Left lobe of liver (tissue), 2 donors: ENCODE results near the gene TIGD7. TPM values are rescaled to one million over a fixed set of nuclear protein-coding genes. Genes with fewer than 3 reads are reported as not detected.

Source experiments
- ATAC-seq: fragments of 200-7000 bp; cut with Tn5 transposase; one replicate; pipeline ENCODE4 v1.9.1; 2020; ENCODE audit warnings: mild to moderate bottlenecking, moderate library complexity
- DNase-seq: peaks from one replicate; pipeline ENCODE4 v3.0.0-alpha.2; 2020; ENCODE audit warnings: low spot score
- total RNA-seq: library from RNA; stranded (reverse); gene quantifications from one replicate; pipeline ENCODE4 v1.2.1, GENCODE V29; 2021
- donor health status: DM: no; HTN: no; CAD: no; lungs with moderate emphysema.
- donor health status: DM: no; HTN: yes; CAD: no.

TIGD7 gene, protein sequence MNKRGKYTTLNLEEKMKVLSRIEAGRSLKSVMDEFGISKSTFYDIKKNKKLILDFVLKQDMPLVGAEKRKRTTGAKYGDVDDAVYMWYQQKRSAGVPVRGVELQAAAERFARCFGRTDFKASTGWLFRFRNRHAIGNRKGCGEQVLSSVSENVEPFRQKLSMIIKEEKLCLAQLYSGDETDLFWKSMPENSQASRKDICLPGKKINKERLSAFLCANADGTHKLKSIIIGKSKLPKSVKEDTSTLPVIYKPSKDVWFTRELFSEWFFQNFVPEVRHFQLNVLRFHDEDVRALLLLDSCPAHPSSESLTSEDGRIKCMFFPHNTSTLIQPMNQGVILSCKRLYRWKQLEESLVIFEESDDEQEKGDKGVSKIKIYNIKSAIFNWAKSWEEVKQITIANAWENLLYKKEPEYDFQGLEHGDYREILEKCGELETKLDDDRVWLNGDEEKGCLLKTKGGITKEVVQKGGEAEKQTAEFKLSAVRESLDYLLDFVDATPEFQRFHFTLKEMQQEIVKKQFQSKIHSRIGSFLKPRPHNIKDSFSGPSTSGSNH
- total RNA-seq: 1.6 TPM

DNA sequence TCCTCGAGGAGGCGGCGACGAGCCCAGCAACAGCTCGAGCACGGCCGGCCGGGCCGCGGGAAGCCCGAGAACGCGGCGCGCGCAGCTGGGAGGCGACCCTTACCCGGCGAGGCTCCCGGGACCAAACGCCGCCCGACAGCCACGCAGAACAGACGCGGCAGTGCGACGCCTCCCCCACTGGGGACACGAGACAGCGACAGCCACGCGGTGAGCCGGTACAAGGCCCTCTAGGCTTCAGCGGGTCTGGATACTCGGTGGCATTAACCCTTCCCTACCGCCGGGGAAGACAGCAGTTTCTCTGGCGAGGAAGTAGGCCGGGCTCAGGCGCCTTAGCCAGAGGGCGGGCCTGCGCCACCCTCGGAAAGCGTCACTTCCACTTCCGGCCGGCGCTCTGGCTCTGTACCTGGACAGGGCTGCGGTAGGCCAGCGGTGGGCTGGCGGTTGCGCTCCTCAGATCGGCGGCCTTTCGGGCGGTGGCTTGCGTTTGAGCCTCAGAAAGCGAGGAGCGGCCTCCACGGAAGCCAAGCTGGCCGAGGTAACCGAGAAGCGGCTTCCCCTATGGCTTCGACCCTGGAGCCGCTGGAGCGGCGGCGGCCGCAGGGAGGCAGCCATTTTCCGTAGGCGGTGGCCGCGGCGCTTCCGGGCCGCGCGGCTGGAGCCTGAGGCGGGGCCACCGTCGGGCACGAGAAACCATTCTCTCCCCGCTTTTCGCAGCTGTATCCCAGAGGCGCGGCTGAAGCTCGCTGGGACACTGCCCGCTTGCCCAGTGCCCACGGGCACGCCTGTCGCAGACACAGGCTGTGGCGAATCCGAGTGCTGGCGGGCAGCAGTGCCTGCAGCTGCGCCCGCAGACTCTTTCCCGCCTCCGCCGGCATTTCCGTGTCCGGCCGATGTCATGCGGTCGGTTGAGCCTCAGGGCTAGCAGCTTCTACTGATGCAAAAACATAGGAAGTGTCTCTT is at the start of gene TIGD7, which contains the start of gene ZNF75A:
TIGD7 (minus strand) TSS at position 322 of the 960 bp plus-strand sequence. CDS start 4,816 bp downstream, outside the sequence.
ZNF75A (plus strand) TSS at position 389 of the 960 bp plus-strand sequence. CDS start 2,932 bp downstream, outside the sequence.
- peak; percentile 99 for ATAC-seq
- peak; percentile 89 for DNase-seq

DNA sequence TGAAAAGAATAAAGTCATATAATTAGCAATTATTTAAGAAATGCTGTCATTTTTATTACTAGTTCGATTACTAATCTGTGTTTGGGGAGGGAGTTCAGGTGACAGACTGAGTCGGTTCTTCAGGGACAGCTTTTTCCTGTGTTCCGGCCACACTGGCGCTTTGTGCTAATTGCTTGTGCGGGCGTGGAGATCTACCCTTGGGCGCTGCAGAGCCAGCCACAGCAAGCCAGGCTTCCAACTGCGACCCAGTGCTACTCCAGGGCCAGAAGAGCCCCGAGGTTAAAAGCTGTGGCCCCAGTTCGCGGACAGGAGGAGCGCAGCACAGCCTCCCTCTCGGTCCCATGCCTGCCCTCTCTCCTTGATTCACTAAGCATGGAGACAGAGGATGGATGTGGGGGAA is 43.9 kb upstream of the TIGD7 start:
- DNase-seq (no peak), ATAC-seq (no peak)

DNA sequence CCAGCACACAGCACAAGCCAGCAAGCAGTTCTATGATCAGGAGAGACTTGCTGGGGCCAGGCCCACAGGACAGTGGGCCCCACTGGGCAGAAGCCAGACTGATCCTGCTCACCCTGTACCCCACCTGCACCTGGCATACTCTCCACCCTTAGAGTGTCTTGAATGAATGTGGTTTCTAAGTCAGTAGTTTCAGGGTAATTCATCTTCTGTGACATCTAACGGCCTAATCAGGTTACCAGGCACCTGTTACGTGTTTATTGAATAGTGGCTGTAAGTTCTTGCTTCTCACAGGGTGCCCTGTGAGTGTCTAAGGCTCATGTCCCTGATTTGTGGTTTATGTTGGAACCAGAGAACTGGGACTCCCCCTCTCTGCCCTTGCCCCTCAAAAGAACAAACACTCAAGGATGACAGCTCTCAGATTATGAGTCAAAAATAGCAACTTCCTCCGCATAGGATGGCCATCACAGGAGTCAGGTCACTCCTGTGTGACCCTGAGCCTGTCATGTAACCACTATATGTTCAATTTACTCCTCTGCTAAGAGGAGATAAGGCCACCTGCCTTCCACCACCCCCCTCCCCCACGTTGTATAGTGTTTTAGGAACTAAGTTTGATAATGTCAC is 43.4 kb upstream of the TIGD7 start:
- ATAC-seq (no peak), DNase-seq (no peak)

DNA sequence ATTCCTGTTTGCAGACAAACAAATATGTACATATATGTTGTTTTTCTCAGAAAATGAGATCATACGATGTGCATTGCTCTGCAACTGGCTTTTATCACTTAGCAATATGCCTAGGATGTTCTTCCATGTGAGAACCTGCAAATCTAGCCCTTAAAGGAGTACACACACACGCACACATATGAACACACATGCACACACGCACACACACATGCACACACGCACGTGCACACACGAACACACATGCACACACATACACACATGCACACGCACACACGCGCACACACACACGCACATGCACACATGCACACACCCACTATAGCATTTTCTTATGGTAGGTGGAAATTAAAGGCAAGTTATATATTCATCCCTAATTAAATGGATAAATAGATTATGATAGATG is 42.4 kb upstream of the TIGD7 start:
- DNase-seq (no peak), ATAC-seq (no peak)

DNA sequence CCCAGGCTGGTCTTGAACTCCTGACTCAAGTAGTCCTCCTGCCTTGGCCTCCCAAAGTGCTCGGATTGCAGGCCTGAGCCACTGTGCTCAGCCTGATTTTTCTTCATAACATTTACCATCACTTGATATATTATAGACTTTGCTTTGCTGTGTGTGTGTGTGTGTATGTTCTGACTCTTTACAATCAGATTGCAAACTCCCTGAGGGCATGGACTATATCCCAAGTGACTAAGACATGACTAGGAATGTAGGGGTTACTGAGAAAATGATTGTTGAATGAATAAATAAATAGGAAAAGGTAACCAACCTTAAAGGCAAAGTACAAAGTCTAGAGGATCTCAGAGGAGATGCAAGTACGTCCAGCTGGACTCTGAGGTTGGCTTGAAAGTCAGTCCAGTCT is 40.8 kb upstream of the TIGD7 start:
- DNase-seq: no peak
- no peak for ATAC-seq

DNA sequence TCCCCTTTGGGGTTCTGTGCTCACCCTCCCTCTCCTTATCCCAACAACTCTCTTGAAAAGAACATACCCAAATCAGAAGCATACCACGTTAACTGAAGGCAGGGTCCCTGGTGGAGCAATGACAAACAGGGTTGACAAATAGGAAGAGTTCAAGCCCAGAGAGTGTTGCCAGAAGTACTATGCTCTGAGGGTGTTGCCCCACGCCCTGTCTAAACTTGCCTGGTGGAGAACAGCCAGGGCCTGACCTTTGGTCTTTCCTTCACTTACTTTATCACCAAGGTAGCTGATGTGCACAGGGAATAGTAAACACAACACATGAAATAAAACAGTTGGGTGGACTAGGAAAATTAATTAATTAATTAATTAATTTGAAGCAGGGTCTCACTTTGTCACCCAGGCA is 23.4 kb upstream of the TIGD7 start:
- ATAC-seq (peak; percentile 69), DNase-seq (peak; percentile 45)

DNA sequence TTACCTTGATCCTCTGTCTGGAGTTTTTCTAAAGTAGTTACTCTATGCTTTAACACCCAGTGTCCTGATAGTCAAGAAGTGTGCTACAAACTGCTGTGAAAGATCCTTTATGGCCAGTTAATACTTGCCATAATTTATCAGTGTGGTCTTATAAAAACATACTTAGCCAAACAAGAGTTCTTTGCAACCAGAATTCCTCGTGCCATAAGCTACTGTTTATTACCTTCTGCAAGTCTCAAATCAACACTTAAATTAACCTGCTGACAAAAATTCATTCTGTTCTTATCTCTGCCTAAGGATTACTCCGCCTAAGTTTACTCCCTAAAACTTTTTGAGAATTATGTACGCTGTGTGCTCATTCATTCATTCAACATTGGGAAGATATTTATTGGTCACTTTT is 22.9 kb upstream of the TIGD7 start:
- DNase-seq: no peak
- no peak for ATAC-seq

DNA sequence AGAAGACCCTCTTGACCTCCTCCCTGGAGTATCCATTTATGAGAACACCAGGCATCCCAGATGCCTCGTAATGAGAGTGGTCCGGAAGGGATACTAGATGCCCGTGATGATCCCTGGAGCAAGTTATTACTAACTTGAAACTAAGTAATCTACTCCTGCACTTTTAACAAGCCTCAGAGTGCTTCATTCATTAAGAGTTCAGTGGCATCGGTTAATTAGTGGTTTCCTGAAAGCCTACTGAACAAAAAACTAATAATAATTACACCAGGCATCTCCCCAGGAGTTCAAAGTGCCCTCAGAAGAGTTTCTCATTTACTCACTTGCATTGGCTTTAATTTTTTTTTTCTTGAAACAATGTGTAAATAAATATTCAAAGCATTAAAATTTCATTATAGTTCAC is 22.3 kb upstream of the TIGD7 start:
- ATAC-seq (no peak), DNase-seq (no peak)

DNA sequence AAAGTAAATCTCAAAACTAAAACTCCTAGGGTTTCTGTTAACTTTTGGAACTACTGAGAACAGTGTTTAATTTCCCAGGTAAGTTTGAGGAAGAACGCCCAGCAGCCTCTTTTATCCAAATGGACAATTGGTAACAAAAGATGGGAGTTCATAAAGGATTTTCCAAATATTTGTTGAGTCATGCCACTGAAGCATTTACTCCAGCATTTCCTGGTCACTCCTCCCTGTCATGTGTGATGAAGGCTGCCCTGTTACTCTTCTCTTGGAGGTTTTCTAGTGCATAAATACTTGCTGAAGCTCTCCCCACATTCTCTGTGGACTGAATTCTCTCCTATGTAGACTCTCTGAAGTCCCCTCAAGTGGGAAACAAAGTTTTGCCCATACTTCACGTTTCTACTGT is 16.6 kb upstream of the TIGD7 start:
- ATAC-seq: no peak

DNA sequence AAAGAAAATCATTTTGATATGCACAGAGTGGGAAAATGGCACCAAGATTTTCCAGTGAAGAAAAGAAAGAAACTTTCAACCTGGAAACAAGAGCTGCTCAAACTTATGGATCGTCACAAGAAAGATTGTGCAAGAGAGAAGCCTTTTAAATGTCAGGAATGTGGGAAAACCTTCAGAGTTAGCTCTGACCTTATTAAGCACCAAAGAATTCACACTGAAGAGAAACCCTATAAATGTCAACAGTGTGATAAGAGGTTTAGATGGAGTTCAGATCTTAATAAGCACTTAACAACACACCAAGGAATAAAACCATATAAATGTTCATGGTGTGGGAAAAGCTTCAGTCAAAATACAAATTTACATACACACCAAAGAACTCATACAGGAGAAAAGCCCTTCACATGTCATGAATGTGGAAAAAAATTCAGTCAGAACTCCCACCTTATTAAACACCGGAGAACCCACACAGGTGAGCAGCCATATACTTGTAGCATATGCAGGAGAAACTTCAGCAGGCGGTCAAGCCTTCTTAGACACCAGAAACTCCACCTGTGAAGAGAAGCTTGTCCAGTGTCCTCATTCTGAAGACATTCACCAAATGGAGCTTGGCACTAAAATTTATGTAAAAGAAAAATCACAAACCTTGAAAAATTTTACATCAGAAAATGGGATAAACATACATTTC is 12.2 kb upstream of the TIGD7 start:
- DNase-seq (no peak), ATAC-seq (no peak)

More for the DNA sequence above, 16.6 kb upstream of the TIGD7 start:
- no peak for DNase-seq

DNA sequence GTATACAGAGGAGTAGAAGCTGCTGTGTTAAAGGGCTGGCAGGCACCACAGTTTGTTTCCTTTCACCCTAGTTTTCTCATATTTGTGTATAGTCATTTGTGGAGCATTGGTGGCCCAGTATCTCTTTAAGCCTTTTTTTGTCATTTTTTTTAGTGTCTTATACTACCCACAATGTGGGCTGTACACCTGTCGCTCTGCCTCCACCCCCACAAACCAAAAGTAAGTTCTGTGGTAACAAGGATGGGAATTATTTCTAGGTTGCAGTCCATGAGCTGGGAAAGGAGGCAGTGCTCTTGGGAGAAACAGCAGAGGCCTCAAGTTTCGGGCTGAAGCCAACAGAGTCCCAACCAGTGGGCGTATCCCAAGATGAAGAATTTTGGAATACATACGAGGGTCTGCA is 6.3 kb upstream of the TIGD7 start:
- ATAC-seq (no peak), DNase-seq (no peak)

DNA sequence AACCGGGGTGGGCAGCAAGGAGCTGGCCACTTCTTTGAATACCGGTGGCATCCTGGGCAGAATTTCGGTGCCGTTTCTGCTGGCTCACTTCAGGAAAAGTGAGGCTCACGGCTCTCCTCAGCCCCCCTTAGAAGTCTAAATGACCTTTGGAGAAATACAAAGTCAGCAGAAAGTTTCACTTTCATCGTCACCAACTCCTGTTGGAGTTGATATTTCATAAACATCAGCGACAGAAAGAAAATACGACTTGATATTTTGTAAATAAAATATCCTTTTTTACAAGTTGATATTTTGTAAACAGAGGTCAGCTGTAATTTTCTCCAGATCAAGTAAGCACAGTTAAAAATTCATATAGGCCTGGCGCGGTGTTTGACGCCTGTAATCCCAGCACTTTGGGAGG is 848 bp upstream of the TIGD7 start:
- ATAC-seq (no peak), DNase-seq (no peak)

DNA sequence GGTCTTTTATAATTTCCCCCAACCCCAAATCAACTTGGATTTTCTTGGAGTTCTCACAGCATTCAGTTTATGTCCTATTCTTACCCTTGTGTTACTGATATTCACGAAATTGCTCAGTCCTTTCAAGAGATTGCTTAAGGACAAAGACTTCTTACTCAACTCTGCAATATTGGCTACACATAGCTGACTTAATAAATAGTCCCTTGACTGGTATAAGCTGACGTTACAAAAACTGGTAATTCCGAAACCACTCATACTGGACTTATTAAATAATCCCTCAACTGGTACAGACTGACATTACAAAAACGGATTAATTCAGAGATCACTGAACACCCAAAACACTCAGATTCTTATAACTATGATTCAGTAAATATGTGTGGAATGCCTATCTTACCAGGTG is 860 bp downstream of the TIGD7 start:
- ATAC-seq: no peak
- DNase-seq: no peak

DNA sequence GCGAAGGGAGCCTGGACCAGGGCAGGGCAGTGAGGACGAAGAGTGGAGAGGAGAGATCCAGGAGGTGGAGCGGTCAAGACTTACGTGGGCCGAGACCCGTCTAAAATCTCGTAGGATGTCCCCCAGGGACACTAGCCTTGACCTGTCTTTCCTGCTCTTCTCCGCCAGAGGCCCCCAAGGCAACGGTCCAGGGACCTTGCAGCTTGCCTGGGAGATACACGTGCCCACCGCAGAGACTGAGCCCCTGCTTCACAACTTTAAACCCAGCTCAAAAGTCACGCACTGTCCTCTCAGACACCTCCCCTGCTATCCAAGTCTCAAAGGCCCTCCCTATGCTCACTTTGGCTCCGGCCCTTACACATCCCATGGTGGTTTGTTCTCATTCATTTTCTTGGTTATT is 9.4 kb downstream of the TIGD7 start:
- no peak for ATAC-seq

DNA sequence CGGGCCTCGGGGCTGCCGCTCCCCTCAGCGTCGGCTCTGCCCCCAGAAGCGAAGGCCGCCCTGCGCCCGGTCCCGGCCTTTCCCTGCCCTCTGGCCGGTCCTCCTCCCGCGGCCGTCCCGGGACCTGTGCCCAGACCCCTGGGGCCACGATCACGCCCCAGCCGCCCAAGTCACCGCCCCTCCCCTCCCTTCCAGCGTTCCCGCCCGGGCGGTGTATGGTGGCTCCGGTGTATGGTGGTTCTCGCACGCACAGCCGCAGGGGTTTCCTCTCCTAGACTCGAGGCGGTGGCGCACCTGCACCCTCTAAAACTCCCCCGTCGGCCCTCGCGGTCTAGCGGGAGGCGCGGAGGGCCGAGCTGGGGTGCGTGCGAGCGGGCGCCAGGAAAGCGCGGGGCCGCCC is 10.0 kb downstream of the TIGD7 start:
- DNase-seq (no peak), ATAC-seq (no peak)

More for the DNA sequence above, 9.4 kb downstream of the TIGD7 start:
- DNase-seq: no peak

DNA sequence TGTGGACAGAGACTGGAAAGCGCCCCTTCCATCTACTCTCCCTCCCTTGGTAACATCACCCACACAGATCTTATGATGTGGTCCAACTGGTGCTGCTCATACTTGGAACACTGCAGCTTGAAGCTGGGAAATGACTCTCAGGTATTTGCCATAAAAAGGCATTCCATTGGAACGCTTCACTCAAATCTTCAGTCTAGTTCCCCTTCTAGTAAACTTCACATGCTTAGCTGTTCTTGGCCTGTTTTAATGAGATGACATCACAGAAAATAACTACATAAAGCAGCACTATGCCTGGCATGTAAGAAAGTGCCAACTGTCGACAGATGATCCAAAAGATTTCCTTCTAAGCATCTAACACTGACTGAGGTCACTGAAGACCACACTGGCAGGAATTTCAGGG is 12.6 kb downstream of the TIGD7 start:
- ATAC-seq (no peak), DNase-seq (no peak)

DNA sequence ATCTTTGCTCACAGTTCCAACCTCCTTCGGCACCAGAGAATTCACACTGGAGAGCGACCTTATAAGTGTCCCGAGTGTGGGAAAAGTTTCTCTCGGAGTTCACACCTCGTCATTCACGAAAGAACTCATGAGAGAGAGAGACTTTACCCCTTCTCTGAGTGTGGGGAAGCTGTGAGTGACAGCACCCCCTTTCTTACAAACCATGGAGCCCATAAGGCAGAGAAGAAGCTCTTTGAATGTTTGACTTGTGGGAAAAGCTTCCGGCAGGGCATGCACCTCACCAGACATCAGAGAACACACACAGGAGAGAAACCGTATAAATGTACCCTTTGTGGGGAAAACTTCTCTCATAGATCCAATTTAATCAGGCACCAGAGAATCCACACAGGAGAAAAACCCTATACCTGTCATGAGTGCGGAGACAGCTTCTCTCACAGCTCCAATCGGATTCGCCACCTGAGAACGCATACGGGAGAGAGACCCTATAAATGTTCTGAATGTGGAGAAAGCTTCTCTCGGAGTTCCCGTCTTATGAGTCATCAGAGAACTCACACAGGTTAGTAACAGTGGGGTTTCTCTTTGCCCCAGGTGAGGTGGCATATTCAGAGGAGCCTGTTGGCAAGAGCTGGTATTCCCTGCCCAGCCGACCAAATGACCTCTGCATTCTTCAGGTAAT is 15.1 kb downstream of the TIGD7 start:
- DNase-seq (no peak), ATAC-seq (no peak)

DNA sequence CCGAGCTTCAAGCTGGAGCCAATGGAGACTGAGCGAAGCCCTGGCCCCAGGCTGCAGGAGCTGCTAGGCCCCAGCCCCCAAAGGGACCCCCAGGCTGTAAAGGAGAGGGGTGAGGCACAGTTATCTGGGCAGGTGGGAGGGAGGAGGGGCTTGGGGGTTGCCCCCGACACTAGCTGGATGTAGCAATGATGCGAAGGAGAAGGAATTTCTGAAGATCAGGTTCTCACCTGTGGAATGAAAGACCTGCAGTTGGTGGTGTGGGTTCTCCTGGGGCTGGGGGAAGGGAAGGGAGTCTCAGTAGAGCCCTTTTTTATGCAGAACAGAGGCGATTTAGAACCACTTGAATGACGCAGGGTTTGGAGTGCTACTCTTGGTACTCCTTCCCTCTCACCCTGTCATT is 20.1 kb downstream of the TIGD7 start:
- ATAC-seq (no peak), DNase-seq (no peak)

DNA sequence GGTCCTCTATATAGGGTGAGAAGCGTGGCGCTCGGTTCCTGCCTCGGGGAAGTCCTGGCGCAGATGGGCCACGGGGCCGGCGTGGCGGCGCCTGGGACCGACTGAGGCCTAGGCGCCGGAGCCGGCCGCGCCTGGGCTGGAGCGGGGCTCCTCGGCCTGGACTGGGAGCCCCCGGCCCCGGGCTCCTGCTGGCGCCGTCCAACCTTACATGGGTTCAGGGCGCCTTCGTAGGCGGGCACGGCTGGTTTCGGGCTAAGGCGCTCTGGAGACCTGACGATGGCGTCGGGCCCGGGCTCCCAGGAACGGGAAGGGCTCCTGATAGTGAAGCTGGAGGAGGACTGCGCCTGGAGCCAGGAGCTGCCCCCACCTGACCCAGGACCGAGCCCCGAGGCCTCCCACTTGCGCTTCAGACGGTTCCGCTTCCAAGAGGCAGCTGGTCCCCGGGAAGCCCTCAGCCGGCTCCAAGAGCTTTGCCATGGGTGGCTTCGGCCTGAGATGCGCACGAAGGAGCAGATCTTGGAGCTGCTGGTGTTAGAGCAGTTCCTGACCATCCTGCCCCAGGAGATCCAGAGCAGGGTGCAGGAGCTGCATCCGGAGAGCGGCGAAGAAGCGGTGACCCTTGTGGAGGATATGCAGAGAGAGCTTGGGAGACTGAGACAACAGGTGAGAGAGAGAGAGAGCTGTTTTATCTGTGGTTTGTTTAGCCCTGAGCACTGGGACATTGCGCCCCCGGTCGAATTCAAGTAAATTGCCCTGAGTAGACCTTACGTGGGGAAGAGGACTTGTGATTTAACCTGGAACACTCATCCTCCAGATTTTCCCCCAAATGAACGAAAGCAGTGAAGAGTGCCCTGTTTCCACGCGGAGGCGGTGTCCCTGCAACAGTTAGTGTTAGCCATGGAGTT is 21.4 kb downstream of the TIGD7 start:
- no peak for ATAC-seq
- no peak for DNase-seq
